Right renal cortex interstitium (tissue), 3 donors: ENCODE results near the gene ANXA2. TPM values are rescaled to one million over a fixed set of nuclear protein-coding genes. Genes with fewer than 3 reads are reported as not detected.

Experiments used
- DNase-seq, 3 donors: peaks; one replicate each; pipeline ENCODE4 v3.0.0-alpha.2; 2013; ENCODE audit warnings: low read depth in 3 of 3, low spot score in 2 of 3
- polyA plus RNA-seq, 3 donors: library from polyadenylated mRNA; unstranded; fragments of 120-200 nt; gene quantifications; one replicate each; pipeline ENCODE4 v1.2.1, GENCODE V29; 2013; ENCODE audit not compliant: insufficient read length in 3 of 3

The ANXA2 gene
- polyA plus RNA-seq, 3 donors, result 595 to 675 (median 649) TPM

GRCh38 chr15:60315878-60316277 is 81.9 kb downstream of the ANXA2 start:
- no peak for DNase-seq

GRCh38 chr15:60313906-60314305 is 83.9 kb downstream of the ANXA2 start:
- DNase-seq, result no peak

- DNase-seq, result no peak
Measured at GRCh38 chr15:60307034-60307433, 90.8 kb downstream of the ANXA2 start.

- DNase-seq, result no peak
Measured at GRCh38 chr15:60301024-60301423, 96.8 kb downstream of the ANXA2 start.

GRCh38 chr15:60299452-60300047 is 98.2 kb downstream of the ANXA2 start:
- DNase-seq, result no peak

Other genes starting within 250 kb of the ANXA2 start
- gene ICE2, start 81.2 kb upstream of the ANXA2 start, polyA plus RNA-seq, result 10 to 100 TPM; 78.0 to 85.7 (median 83.5) TPM